Transverse colon (tissue), 4 donors: Measurements from ENCODE around the gene EGF. TPM values are rescaled to one million over a fixed set of nuclear protein-coding genes. Genes with fewer than 3 reads are reported as not detected.

Source experiments
- DNase-seq: peaks from one replicate; pipeline ENCODE4 v3.0.0-alpha.2; 2019
- H3K27ac ChIP-seq, 4 donors: fragments of 200-600 bp; sonication (generic); 2 replicates each; pipeline ENCODE4 v1.5.1; 2016 to 2018; ENCODE audit warnings: inconsistent platforms in 4 of 4
- H3K27me3 ChIP-seq: fragments of 200-600 bp; sonication (generic); 2 replicates; pipeline ENCODE4 v1.5.1; 2017; ENCODE audit warnings: inconsistent platforms
- H3K36me3 ChIP-seq, 4 donors: fragments of 200-600 bp; sonication (generic); 2 replicates each; pipeline ENCODE4 v1.5.1; 2017 to 2019; ENCODE audit warnings: inconsistent platforms in 4 of 4
- H3K4me1 ChIP-seq, 4 donors: fragments of 200-600 bp; sonication (generic); 2 replicates each; pipeline ENCODE4 v1.5.1; 2017 to 2020; ENCODE audit warnings: inconsistent platforms in 4 of 4
- H3K4me3 ChIP-seq, 4 donors: fragments of 200-600 bp; sonication (generic); 1 replicate in 1 of 4; 2 replicates in 3 of 4; pipeline versions ENCODE4 v1.5.1 to v1.6.1; 2017 to 2019; ENCODE audit warnings: inconsistent platforms in 4 of 4
- H3K9me3 ChIP-seq, 2 donors: fragments of 200-600 bp; sonication (generic); 2 replicates each; pipeline ENCODE4 v1.5.1; 2017 to 2019; ENCODE audit warnings: inconsistent platforms in 2 of 2
- EP300 ChIP-seq: sonication (generic); formaldehyde crosslinking; IDR thresholded peaks from one replicate; pipeline ENCODE4 v1.6.1; 2017; ENCODE audit warnings: antibody characterized with exemption, low read depth
- POLR2A ChIP-seq: fragments of 450-650 bp; IDR thresholded peaks from one replicate; pipeline ENCODE4 v1.6.1; 2016; ENCODE audit warnings: antibody characterized with exemption, mild to moderate bottlenecking, moderate library complexity
- POLR2AphosphoS5 ChIP-seq, 3 donors: sonication (generic); formaldehyde crosslinking; IDR thresholded peaks; one replicate each; pipeline ENCODE4 v1.6.1; 2016; ENCODE audit warnings: antibody characterized with exemption in 3 of 3
- WGBS, 2 donors: methylation state at CpG; one replicate each; pipeline ENCODE4 v1.1.5; 2018; ENCODE audit warnings: low coverage in 1 of 2; 5-methylcytosine and 5-hydroxymethylcytosine counted together
- in situ Hi-C, 4 donors: fragments of 200-750 bp; cut with MboI; loops; one replicate each; pipeline versions ENCODE4 v1.15.0 to v1.15.1; 2017; ENCODE audit warnings: low sequenced_read_pairs in 3 of 4, low pct_ligation_motif_present in 1 of 4, low pct_unique_long_range_greater_than_20kb in 1 of 4
- intact Hi-C: fragments of 100-400 bp; cut with DNase I; formaldehyde crosslinking; loops from one replicate; pipeline ENCODE4 v1.15.1; 2023; ENCODE audit warnings: low total_unique reads
- total RNA-seq, 4 donors: library from RNA; depleted of rRNA; stranded (reverse); fragments of >200 nt; gene quantifications; one replicate each; pipeline ENCODE4 v1.1.0, GENCODE V29; 2016
- TF ChIP-seq, protein P1 (sequence below), 5 experiments: fragments of 200-600 bp in 3 of 5; fragments of 450-650 bp in 2 of 5; sonication (generic) in 3 of 5; IDR thresholded peaks; 1 replicate in 2 of 5; 2 replicates in 3 of 5; pipeline ENCODE4 v1.5.1; 2016 to 2017; ENCODE audit warnings: antibody characterized with exemption in 5 of 5, inconsistent platforms in 3 of 5, mild to moderate bottlenecking in 2 of 5, moderate library complexity in 1 of 5

Gene EGF
- total RNA-seq, 4 donors from 2014 or later: 0.79 to 3.1 (median 1.1) TPM

DNA sequence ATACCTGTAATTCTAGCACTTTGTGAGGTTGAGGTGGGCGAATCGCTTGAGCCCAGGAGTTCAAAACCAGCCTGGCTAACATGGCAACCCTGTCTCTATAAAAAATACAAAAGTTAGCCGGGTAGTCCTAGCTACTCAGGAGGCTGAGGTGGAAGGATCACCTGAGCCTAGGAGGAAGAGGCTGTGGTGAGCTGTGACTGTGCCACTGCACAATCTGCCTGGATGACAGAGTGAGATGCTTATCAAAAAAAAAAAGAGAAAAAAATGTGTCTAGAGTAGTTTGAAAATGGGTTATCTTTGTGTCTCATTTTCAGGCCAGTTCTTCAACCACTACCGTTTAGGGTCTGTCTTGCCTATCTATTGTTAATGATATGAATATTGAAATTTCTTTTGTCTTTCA lies 98.1 kb downstream of the EGF start:
- intact Hi-C loops (no loop called here), in situ Hi-C loops (loop anchor here in 2 of 4 donors (25.0 kb wide), 2 partner anchors 302 to 327 kb away; no protein-coding TSS in a partner anchor)
- 83 to 98% methylated on average over 2 to 4 of the region's 4 CpGs for WGBS, 2 donors
- DNase-seq: no peak
- Histone ChIP-seq H3K27me3 (no peaks in the 10 kb centered on the region), H3K36me3 (no peaks in the 10 kb centered on the region), H3K4me1 (no peaks in the 10 kb centered on the region), H3K27ac (no peak overlapping the region), H3K9me3 (no peaks in the 10 kb centered on the region), H3K4me3 (no peak overlapping the region)
- no peak for TF ChIP-seq EP300
- TF ChIP-seq, protein P1, sequence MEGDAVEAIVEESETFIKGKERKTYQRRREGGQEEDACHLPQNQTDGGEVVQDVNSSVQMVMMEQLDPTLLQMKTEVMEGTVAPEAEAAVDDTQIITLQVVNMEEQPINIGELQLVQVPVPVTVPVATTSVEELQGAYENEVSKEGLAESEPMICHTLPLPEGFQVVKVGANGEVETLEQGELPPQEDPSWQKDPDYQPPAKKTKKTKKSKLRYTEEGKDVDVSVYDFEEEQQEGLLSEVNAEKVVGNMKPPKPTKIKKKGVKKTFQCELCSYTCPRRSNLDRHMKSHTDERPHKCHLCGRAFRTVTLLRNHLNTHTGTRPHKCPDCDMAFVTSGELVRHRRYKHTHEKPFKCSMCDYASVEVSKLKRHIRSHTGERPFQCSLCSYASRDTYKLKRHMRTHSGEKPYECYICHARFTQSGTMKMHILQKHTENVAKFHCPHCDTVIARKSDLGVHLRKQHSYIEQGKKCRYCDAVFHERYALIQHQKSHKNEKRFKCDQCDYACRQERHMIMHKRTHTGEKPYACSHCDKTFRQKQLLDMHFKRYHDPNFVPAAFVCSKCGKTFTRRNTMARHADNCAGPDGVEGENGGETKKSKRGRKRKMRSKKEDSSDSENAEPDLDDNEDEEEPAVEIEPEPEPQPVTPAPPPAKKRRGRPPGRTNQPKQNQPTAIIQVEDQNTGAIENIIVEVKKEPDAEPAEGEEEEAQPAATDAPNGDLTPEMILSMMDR (IDR thresholded peaks at IDR 0.05): no peak
- TF ChIP-seq POLR2A: no peak
- no peak for TF ChIP-seq POLR2AphosphoS5 (IDR thresholded peaks at IDR 0.05)

DNA sequence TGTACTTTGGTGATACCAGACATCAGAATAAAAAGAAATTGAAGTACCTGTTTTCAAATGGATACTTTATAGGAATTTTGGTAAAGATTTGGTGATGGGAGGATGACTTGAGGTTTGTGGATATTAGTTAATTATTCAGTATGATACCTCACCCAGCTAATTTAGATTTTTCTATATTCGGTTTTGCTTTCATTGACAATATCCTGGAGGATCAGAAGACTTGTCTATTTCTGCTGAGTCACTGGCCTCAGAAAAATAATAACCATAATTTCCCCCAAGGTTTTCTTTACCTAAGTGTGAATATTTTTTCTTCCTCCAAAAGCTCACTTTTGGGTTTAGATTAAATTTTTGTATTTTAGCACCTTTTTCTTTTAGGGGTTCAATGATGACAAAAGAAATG lies 100.2 kb downstream of the EGF start:
- no peak for DNase-seq
- Histone ChIP-seq H3K4me3 (no peak overlapping the region), H3K4me1 (no peaks in the 10 kb centered on the region), H3K36me3 (no peaks in the 10 kb centered on the region), H3K9me3 (no peaks in the 10 kb centered on the region), H3K27ac (no peak overlapping the region), H3K27me3 (no peaks in the 10 kb centered on the region)
- TF ChIP-seq, protein P1 (IDR thresholded peaks at IDR 0.05): no peak
- TF ChIP-seq POLR2A (no peak), EP300 (no peak), POLR2AphosphoS5 (IDR thresholded peaks at IDR 0.05) (no peak)
- WGBS, 2 donors: 63 to 83% methylated on average over 1 of the region's 1 CpG
- intact Hi-C loops: no loop called here
- in situ Hi-C loops: loop anchor here in 2 of 4 donors (25.0 kb wide), 2 partner anchors 299 to 324 kb away; no protein-coding TSS in a partner anchor

DNA sequence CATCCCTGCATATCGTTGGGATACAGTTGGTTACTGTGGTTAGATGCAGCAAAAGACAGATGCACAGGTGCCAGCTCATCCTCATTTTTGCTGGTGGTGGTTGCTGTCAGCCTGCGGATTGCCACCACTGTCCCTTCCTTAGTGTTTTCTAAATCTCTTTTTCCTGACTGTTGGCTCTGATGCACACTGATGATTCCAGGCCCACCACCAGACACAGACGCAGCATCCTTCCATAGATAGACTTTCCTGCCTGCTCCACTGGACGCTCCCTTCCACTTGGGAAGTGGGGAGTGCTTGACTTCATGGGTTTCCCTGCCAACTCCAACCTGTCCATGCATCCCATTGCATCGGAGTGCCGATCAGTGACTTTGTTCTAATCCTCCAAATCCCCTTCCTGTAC lies 101.5 kb downstream of the EGF start:
- no peak overlapping the region for H3K27ac ChIP-seq
- DNase-seq: no peak
- no peak for TF ChIP-seq EP300
- no peak for TF ChIP-seq POLR2AphosphoS5 (IDR thresholded peaks at IDR 0.05)
- TF ChIP-seq, protein P1 (IDR thresholded peaks at IDR 0.05): no peak
- TF ChIP-seq POLR2A: no peak
- H3K4me1 ChIP-seq: no peaks in the 10 kb centered on the region
- in situ Hi-C loops (loop anchor here in 2 of 4 donors (25.0 kb wide), 2 partner anchors 298 to 323 kb away; no protein-coding TSS in a partner anchor), intact Hi-C loops (no loop called here)
- no peak overlapping the region for H3K4me3 ChIP-seq
- 93 to 95% methylated on average over 3 to 6 of the region's 6 CpGs for WGBS, 2 donors
- no peaks in the 10 kb centered on the region for H3K36me3 ChIP-seq
- H3K9me3 ChIP-seq: no peaks in the 10 kb centered on the region
- no peaks in the 10 kb centered on the region for H3K27me3 ChIP-seq

DNA sequence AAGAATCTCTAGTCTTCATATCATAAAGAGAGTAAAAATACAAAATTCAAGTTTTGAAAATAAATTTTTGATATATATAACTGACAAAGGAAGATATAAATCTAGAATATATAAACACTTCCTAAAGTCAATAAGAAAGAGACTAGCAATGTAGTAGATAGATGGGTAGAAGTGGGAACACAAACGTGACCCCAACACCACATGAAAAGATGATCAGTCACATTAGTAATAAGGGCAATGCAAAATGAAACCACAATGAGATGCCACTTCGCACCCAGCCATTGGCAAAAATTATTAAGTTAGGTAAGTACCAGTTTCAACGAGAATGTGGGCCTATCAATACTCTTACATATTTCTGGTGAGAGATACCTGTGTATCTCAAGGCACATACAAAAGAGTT lies 106.5 kb downstream of the EGF start:
- intact Hi-C loops: no loop called here
- Histone ChIP-seq H3K36me3 (no peaks in the 10 kb centered on the region), H3K9me3 (no peaks in the 10 kb centered on the region), H3K27me3 (no peaks in the 10 kb centered on the region), H3K4me3 (no peak overlapping the region), H3K4me1 (no peaks in the 10 kb centered on the region), H3K27ac (no peak overlapping the region)
- DNase-seq: no peak
- in situ Hi-C loops: loop anchor here in 2 of 4 donors (25.0 kb wide), 2 partner anchors 293 to 318 kb away; no protein-coding TSS in a partner anchor
- 74 to 76% methylated on average over 3 of the region's 3 CpGs for WGBS, 2 donors
- TF ChIP-seq POLR2A (no peak), EP300 (no peak), POLR2AphosphoS5 (IDR thresholded peaks at IDR 0.05) (no peak)
- TF ChIP-seq, protein P1 (IDR thresholded peaks at IDR 0.05): no peak
